PC-3 (cell line): ENCODE results near the gene UNC13D. TPM values are rescaled to one million over a fixed set of nuclear protein-coding genes. Genes with fewer than 3 reads are reported as not detected.
"Not testable (repeated sequence)": the region's sequence is repeated elsewhere in the genome, so short reads cannot be mapped to it uniquely, and the experiment has no call there.

Experiments
- ATAC-seq: fragments of 200-7000 bp; cut with Tn5 transposase; 2 replicates; pipeline ENCODE4 v1.9.1; 2020; ENCODE audit warnings: mild to moderate bottlenecking, moderate library complexity
- BruUV-seq: library from RNA; stranded (reverse); fragments of 400-500 nt; replicated peaks from 2 replicates; lab custom pipeline; 2021; lab: Mats Ljungman, UMichigan
- CTCF ChIA-PET: fragments of 300-600 bp; sonication (Branson Sonifier 250); formaldehyde crosslinking; loops from one replicate; lab custom pipeline; 2022; ENCODE audit warnings: antibody characterized with exemption; lab: Charles Lee
- POLR2A ChIA-PET: fragments of 300-600 bp; sonication (Branson Sonifier 250); formaldehyde crosslinking; loops from one replicate; lab custom pipeline; 2022; ENCODE audit warnings: antibody characterized with exemption; ENCODE audit not compliant: unreplicated experiment; lab: Charles Lee
- DNase-seq: peaks from one replicate; pipeline ENCODE4 v3.0.0-alpha.2; 2015
- H2AFZ ChIP-seq: fragments of 300-600 bp; sonication (generic); 2 replicates; pipeline ENCODE4 v1.6.0; 2016; ENCODE audit warnings: antibody characterized with exemption, low read length
- H3F3A ChIP-seq: fragments of 300-600 bp; sonication (generic); one replicate; pipeline ENCODE4 v1.6.0; 2017; ENCODE audit warnings: antibody characterized with exemption, low read length, control low read depth, mild to moderate bottlenecking; ENCODE audit not compliant: unreplicated experiment
- H3K27ac ChIP-seq: fragments of 300-600 bp; sonication (generic); 2 replicates; pipeline ENCODE4 v1.5.1; 2016; ENCODE audit warnings: mild to moderate bottlenecking, low read length
- H3K27me3 ChIP-seq: fragments of 300-600 bp; sonication (generic); 2 replicates; pipeline ENCODE4 v1.6.1; 2016; ENCODE audit warnings: low read length, mixed read lengths
- H3K36me3 ChIP-seq: fragments of 300-600 bp; sonication (generic); 2 replicates; pipeline ENCODE4 v1.6.1; 2016; ENCODE audit warnings: low read depth, mixed run types, low read length, mixed read lengths
- H3K4me1 ChIP-seq: fragments of 300-600 bp; sonication (generic); 2 replicates; pipeline ENCODE4 v1.5.1; 2016; ENCODE audit warnings: low read length; ENCODE audit not compliant: insufficient read depth
- H3K4me2 ChIP-seq: fragments of 300-600 bp; sonication (generic); 2 replicates; pipeline ENCODE4 v1.6.0; 2016; ENCODE audit warnings: low read length
- H3K4me3 ChIP-seq: fragments of 300-600 bp; sonication (generic); 2 replicates; pipeline ENCODE4 v1.5.1; 2016; ENCODE audit warnings: mild to moderate bottlenecking, low read length, mixed read lengths
- H3K79me2 ChIP-seq: fragments of 300-600 bp; sonication (generic); 2 replicates; pipeline ENCODE4 v1.6.1; 2017; ENCODE audit warnings: low read length, mixed read lengths
- H3K9ac ChIP-seq: fragments of 300-600 bp; sonication (generic); 2 replicates; pipeline ENCODE4 v1.6.0; 2016; ENCODE audit warnings: mild to moderate bottlenecking, low read length
- H3K9me2 ChIP-seq: fragments of 300-600 bp; sonication (generic); replicated peaks from 2 replicates; pipeline ENCODE4 v1.6.1; 2016; ENCODE audit warnings: mixed run types, low read length, mixed read lengths
- H3K9me3 ChIP-seq: fragments of 300-600 bp; sonication (generic); 2 replicates; pipeline ENCODE4 v1.6.1; 2016; ENCODE audit warnings: low read length, mixed read lengths
- H4K20me1 ChIP-seq: fragments of 300-600 bp; sonication (generic); 2 replicates; pipeline ENCODE4 v1.6.1; 2016; ENCODE audit warnings: low read length, mixed read lengths
- EZH2 ChIP-seq: fragments of 300-600 bp; sonication (generic); IDR thresholded peaks from one replicate; pipeline ENCODE4 v1.6.1; 2017; ENCODE audit warnings: antibody characterized with exemption, mild to moderate bottlenecking, low read length; ENCODE audit not compliant: unreplicated experiment
- EZH2phosphoT487 ChIP-seq: fragments of 300-600 bp; sonication (generic); IDR thresholded peaks from 2 replicates; pipeline ENCODE4 v1.6.1; 2018; ENCODE audit warnings: mild to moderate bottlenecking, antibody characterized with exemption, low read length, borderline replicate concordance
- intact Hi-C: fragments of 100-400 bp; cut with micrococcal nuclease; formaldehyde crosslinking; loops from 2 replicates; pipeline ENCODE4 v1.9.0; 2023
- total RNA-seq: library from RNA; depleted of rRNA; stranded (reverse); fragments of >200 nt; gene quantifications from 2 replicates; pipeline ENCODE4 v1.2.3, GENCODE V29; 2014
- TF ChIP-seq, protein P1 (sequence below): fragments of 300-600 bp; sonication (generic); conservative IDR thresholded peaks from 2 replicates; pipeline ENCODE4 v1.5.1; 2017; ENCODE audit warnings: antibody characterized with exemption, low read depth, mild to moderate bottlenecking, low read length

The UNC13D gene
- total RNA-seq, 1 experiment from 2014 or later, result 43.9 TPM

DNA sequence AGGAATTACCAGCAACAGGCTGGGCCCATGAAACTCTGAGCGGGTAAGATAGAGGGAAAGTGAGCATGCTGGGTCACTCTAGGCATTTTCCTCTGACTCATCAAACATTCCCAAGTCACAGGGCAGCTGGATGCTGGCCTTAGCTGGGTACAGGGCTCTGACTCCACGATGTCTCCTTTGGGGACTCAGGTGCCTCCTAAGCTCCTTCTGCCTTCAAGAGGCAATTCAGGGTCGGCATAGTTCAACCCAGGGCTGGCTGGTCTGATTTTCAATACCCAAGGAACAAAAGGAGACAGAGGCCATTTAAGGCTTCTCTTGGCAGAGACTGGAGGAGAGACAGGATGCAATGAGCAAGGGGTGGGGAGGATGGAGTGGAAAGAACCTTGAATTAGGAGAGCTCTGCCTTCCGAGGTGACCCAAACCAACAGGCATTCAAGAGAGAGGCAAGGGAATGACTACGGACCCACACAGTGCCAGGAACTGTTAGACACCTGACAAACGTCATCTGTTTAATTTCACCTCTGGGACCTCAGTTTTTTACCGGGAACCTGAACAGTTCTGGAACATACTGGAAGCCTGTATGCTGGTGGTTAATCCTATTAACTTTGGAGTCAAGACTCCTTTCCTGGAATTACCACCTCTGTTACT lies 10.0 kb upstream of the UNC13D start:
- TF ChIP-seq EZH2phosphoT487 (no peak), EZH2 (no peak)
- TF ChIP-seq, protein P1, sequence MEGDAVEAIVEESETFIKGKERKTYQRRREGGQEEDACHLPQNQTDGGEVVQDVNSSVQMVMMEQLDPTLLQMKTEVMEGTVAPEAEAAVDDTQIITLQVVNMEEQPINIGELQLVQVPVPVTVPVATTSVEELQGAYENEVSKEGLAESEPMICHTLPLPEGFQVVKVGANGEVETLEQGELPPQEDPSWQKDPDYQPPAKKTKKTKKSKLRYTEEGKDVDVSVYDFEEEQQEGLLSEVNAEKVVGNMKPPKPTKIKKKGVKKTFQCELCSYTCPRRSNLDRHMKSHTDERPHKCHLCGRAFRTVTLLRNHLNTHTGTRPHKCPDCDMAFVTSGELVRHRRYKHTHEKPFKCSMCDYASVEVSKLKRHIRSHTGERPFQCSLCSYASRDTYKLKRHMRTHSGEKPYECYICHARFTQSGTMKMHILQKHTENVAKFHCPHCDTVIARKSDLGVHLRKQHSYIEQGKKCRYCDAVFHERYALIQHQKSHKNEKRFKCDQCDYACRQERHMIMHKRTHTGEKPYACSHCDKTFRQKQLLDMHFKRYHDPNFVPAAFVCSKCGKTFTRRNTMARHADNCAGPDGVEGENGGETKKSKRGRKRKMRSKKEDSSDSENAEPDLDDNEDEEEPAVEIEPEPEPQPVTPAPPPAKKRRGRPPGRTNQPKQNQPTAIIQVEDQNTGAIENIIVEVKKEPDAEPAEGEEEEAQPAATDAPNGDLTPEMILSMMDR, result no peak
- intact Hi-C loops, result loop anchor here (2.0 kb wide), 2 partner anchors 43 to 69 kb away; partner anchors contain the start of genes TRIM65 and UNK
- Histone ChIP-seq H3K9me3 (no peaks in the 10 kb centered on the region), H3K27ac (peak overlapping the region; percentile 69), H2AFZ (peak overlapping the region; percentile 51; the same call in 1 of the 2 replicates), H3K36me3 (peaks cover 10% of the 10 kb centered on the region; the same call in 1 of the 2 replicates), H4K20me1 (no peaks in the 10 kb centered on the region), H3K4me2 (peak overlapping the region; percentile 95), H3K9me2 (no peaks in the 10 kb centered on the region), H3K79me2 (peaks cover 24% of the 10 kb centered on the region), H3F3A (no peaks in the 10 kb centered on the region), H3K4me3 (peak overlapping the region; percentile 86), H3K9ac (peak overlapping the region; percentile 66), H3K27me3 (no peaks in the 10 kb centered on the region), H3K4me1 (peaks cover 28% of the 10 kb centered on the region)
- ATAC-seq (peak; percentile 23), DNase-seq (peak; percentile 84)
- ChIA-PET CTCF (interaction anchor here (0.5 to 3.2 kb wide), 6 partner anchors 9 to 335 kb away, joined by 3 to 30 read pairs (median 3); partner anchors contain the start of gene TRIM47), POLR2A (interaction anchor here (0.8 to 2.3 kb wide), 3 partner anchors 9 to 74 kb away, joined by 3 to 18 read pairs (median 16); a partner anchor contains a TSS)
- TSS peak; percentile 77 for BruUV-seq

DNA sequence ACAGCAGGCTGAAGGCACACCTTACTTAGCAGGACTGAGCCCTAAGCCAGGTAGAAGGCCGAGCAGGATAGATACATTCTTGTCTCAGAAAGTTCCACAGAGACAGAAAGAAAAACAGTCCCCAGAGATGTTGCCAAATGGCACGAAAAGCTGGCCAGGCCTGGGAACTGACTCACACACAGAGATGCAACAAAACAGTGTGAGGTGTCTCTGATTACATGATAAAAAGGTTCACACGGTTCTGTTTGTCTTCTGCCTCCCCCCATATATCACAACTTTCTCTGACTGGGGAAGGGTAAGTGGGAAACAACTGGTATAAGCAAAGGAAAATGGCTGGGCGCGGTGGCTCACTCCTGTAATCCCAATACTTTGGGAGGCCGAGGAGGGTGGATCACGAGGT lies 9.2 kb upstream of the UNC13D start:
- BruUV-seq, result no TSS peak
- H3K4me1 ChIP-seq, result peaks cover 28% of the 10 kb centered on the region
- peaks cover 24% of the 10 kb centered on the region for H3K79me2 ChIP-seq
- peak overlapping the region; percentile 69 for H3K27ac ChIP-seq
- H3K9ac ChIP-seq, result peak overlapping the region; percentile 66
- DNase-seq (peak; percentile 74), ATAC-seq (no peak)
- no peaks in the 10 kb centered on the region for H3K27me3 ChIP-seq
- no peaks in the 10 kb centered on the region for H3K9me2 ChIP-seq
- H2AFZ ChIP-seq, result no peak overlapping the region
- peaks cover 14% of the 10 kb centered on the region; the same call in 1 of the 2 replicates for H3K36me3 ChIP-seq
- TF ChIP-seq EZH2phosphoT487 (no peak), EZH2 (no peak)
- TF ChIP-seq, protein P1, result no peak
- no peaks in the 10 kb centered on the region for H4K20me1 ChIP-seq
- peak overlapping the region; percentile 86; the same call in 1 of the 2 replicates for H3K4me3 ChIP-seq
- ChIA-PET CTCF (interaction anchor here (0.5 to 3.2 kb wide), 5 partner anchors 8 to 174 kb away, joined by 3 to 30 read pairs (median 3); partner anchors contain the start of gene TRIM47), POLR2A (interaction anchor here (0.7 to 0.8 kb wide), 2 partner anchors 72 to 73 kb away, joined by 3 to 18 read pairs; no protein-coding TSS in a partner anchor)
- intact Hi-C loops, result no loop called here
- peak overlapping the region; percentile 95 for H3K4me2 ChIP-seq
- H3K9me3 ChIP-seq, result no peaks in the 10 kb centered on the region
- H3F3A ChIP-seq, result no peaks in the 10 kb centered on the region

DNA sequence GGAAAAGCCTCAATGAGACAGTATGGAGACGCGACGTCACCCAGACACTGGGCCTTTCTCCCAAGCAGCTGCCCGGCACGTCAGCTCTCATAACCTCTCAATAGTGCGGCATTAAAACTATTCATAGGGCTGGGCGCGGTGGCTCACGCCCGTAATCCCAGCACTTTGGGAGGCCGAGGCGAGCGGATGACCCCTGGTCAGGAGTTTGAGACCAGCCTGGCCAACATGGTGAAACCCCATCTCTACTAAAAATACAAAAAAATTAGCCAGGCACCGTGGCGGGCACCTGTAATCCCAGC lies 7.4 kb upstream of the UNC13D start:
- CTCF ChIA-PET, H3K4me3 ChIP-seq, H4K20me1 ChIP-seq, ATAC-seq, POLR2A ChIA-PET, DNase-seq, H3F3A ChIP-seq, intact Hi-C loops, H3K4me2 ChIP-seq, H3K9ac ChIP-seq, BruUV-seq, H2AFZ ChIP-seq, H3K27ac ChIP-seq, H3K9me2 ChIP-seq, H3K9me3 ChIP-seq, H3K27me3 ChIP-seq: not testable (repeated sequence)
- Histone ChIP-seq H3K79me2 (peaks cover 24% of the 10 kb centered on the region), H3K4me1 (peaks cover 33% of the 10 kb centered on the region), H3K36me3 (peaks cover 31% of the 10 kb centered on the region; the same call in 1 of the 2 replicates)
